SK-N-SH (cell line): ENCODE measurements around the gene LYRM4. TPM values are rescaled to one million over a fixed set of nuclear protein-coding genes. Genes with fewer than 3 reads are reported as not detected.

Experiments
- CTCF ChIA-PET: fragments of 300-600, 350-600 bp; formaldehyde crosslinking; extraction: SDS; loops from one replicate; lab custom pipeline; 2021; lab: Yijun Ruan, JAX
- POLR2A ChIA-PET: fragments of 350-600 bp; sonication (Branson Sonifier 250); formaldehyde crosslinking; extraction: SDS; loops from one replicate; lab custom pipeline; 2020; ENCODE audit warnings: antibody characterized with exemption, inconsistent platforms; lab: Yijun Ruan, JAX
- DNase-seq: peaks from one replicate; pipeline ENCODE4 v3.0.0; 2012
- H2AFZ ChIP-seq: fragments of 200-600 bp; sonication (generic); 2 replicates; pipeline ENCODE4 v1.8.1; 2016; ENCODE audit warnings: antibody characterized with exemption, mild to moderate bottlenecking, low read depth
- H3F3A ChIP-seq: fragments of 200-600 bp; sonication (generic); replicated peaks from 2 replicates; pipeline ENCODE3; 2016; ENCODE audit warnings: antibody characterized with exemption, mild to moderate bottlenecking; ENCODE audit not compliant: insufficient read depth
- H3K27ac ChIP-seq, 2 experiments: fragments of 200-500 bp in 1 of 2; fragments of 200-600 bp in 1 of 2; sonication (Bioruptor generic) in 1 of 2; sonication (generic), shearing (Covaris generic) in 1 of 2; 2 replicates each; pipeline versions ENCODE4 v1.5.1 to v1.6.1; 2014 to 2016; ENCODE audit warnings: low read depth in 2 of 2, inconsistent platforms in 1 of 2, low read length in 1 of 2, mild to moderate bottlenecking in 1 of 2, mixed read lengths in 1 of 2
- H3K27me3 ChIP-seq: fragments of 200-600 bp; sonication (generic), shearing (Covaris generic); 2 replicates; pipeline ENCODE4 v1.6.1; 2016; ENCODE audit warnings: mixed run types; ENCODE audit not compliant: insufficient read depth
- H3K36me3 ChIP-seq, 2 experiments: fragments of 200-500 bp in 1 of 2; fragments of 200-600 bp in 1 of 2; sonication (Bioruptor generic) in 1 of 2; sonication (generic) in 1 of 2; replicated peaks in 1 of 2; 2 replicates each; pipeline versions ENCODE3 to v1.5.1; 2014 to 2016; ENCODE audit warnings: low read length in 1 of 2, mild to moderate bottlenecking in 1 of 2; ENCODE audit not compliant: insufficient read depth in 2 of 2, control insufficient read depth in 1 of 2
- H3K4me1 ChIP-seq, 2 experiments: fragments of 200-500 bp in 1 of 2; fragments of 200-600 bp in 1 of 2; sonication (Bioruptor generic) in 1 of 2; sonication (generic), shearing (Covaris generic) in 1 of 2; 2 replicates each; pipeline versions ENCODE4 v1.5.1 to v1.6.1; 2014 to 2016; ENCODE audit warnings: low read depth in 1 of 2, low read length in 1 of 2, mixed run types in 1 of 2; ENCODE audit not compliant: insufficient read depth in 2 of 2, control insufficient read depth in 1 of 2
- H3K4me2 ChIP-seq: fragments of 200-600 bp; sonication (generic), shearing (Covaris generic); 2 replicates; pipeline ENCODE4 v1.6.1; 2017; ENCODE audit warnings: mixed run types
- H3K4me3 ChIP-seq, 2 experiments: fragments of 200-500 bp in 1 of 2; fragments of 200-600 bp in 1 of 2; sonication (Bioruptor generic) in 1 of 2; sonication (generic), shearing (Covaris generic) in 1 of 2; 2 replicates each; pipeline versions ENCODE4 v1.5.1 to v1.8.1; 2014 to 2016; ENCODE audit warnings: low read depth in 2 of 2, inconsistent platforms in 1 of 2, low read length in 1 of 2, mild to moderate bottlenecking in 1 of 2, mixed read lengths in 1 of 2, moderate library complexity in 1 of 2
- H3K79me2 ChIP-seq: fragments of 200-600 bp; sonication (generic); 2 replicates; pipeline ENCODE4 v1.8.1; 2017; ENCODE audit warnings: mild to moderate bottlenecking; ENCODE audit not compliant: insufficient read depth
- H3K9ac ChIP-seq: fragments of 200-600 bp; sonication (generic); 2 replicates; pipeline ENCODE4 v1.6.1; 2017; ENCODE audit warnings: mixed run types
- H3K9me2 ChIP-seq: fragments of 200-600 bp; sonication (generic); 2 replicates; pipeline ENCODE4 v1.6.1; 2017; ENCODE audit warnings: mixed run types
- H3K9me3 ChIP-seq: fragments of 200-600 bp; sonication (generic); 2 replicates; pipeline ENCODE4 v1.6.1; 2017; ENCODE audit warnings: mixed run types, mild to moderate bottlenecking, moderate library complexity
- H4K20me1 ChIP-seq: fragments of 200-600 bp; sonication (generic); 2 replicates; pipeline ENCODE4 v1.6.1; 2017; ENCODE audit warnings: mild to moderate bottlenecking, mixed run types; ENCODE audit not compliant: insufficient read depth
- CHD2 ChIP-seq: fragments of 150-350 bp; IDR thresholded peaks from 2 replicates; pipeline ENCODE4 v1.6.1; 2018; ENCODE audit warnings: low read length; ENCODE audit not compliant: partially characterized antibody
- ELF1 ChIP-seq: IDR thresholded peaks from 2 replicates; pipeline ENCODE4 v1.4.0; 2012
- EP300 ChIP-seq, 2 experiments: IDR thresholded peaks; 2 replicates each; pipeline versions ENCODE4 v1.4.0 to v1.6.1; 2012; ENCODE audit warnings: borderline replicate concordance in 1 of 2, low read depth in 1 of 2, low read length in 1 of 2
- FOSL2 ChIP-seq: IDR thresholded peaks from 2 replicates; pipeline ENCODE4 v1.4.0; 2012; ENCODE audit warnings: low read depth, mild to moderate bottlenecking, moderate library complexity, borderline replicate concordance
- FOXM1 ChIP-seq: IDR thresholded peaks from 2 replicates; pipeline ENCODE4 v1.4.0; 2012; ENCODE audit warnings: low read depth, mild to moderate bottlenecking
- GATA2 ChIP-seq: sonication (generic); formaldehyde crosslinking; IDR thresholded peaks from 2 replicates; pipeline ENCODE4 v1.5.0; 2020; ENCODE audit warnings: mild to moderate bottlenecking, missing genetic modification reagents
- MEF2A ChIP-seq: IDR thresholded peaks from 2 replicates; pipeline ENCODE4 v1.4.0; 2012; ENCODE audit warnings: low read depth, borderline replicate concordance
- MXI1 ChIP-seq: IDR thresholded peaks from 2 replicates; pipeline ENCODE4 v1.6.1; 2012; ENCODE audit warnings: mild to moderate bottlenecking, low read depth, low read length, improper control_type of control experiment
- NFIC ChIP-seq: IDR thresholded peaks from 2 replicates; pipeline ENCODE4 v1.4.0; 2012; ENCODE audit warnings: borderline replicate concordance
- RAD21 ChIP-seq: IDR thresholded peaks from 2 replicates; pipeline ENCODE4 v1.6.1; 2012; ENCODE audit warnings: mild to moderate bottlenecking, low read length
- RFX5 ChIP-seq: IDR thresholded peaks from 2 replicates; pipeline ENCODE4 v1.6.1; 2012; ENCODE audit warnings: mild to moderate bottlenecking, improper control_type of control experiment, low read length
- TCF12 ChIP-seq: IDR thresholded peaks from 2 replicates; pipeline ENCODE4 v1.4.0; 2012
- USF2 ChIP-seq: fragments of 150-350 bp; IDR thresholded peaks from 2 replicates; pipeline ENCODE4 v1.6.1; 2017; ENCODE audit warnings: antibody characterized with exemption, low read length, low read depth, borderline replicate concordance
- whole genome bisulfite sequencing: methylation state at CpG from one replicate; pipeline ENCODE4 v1.1.6; 2017; ENCODE audit warnings: low lambda C conversion rate; 5-methylcytosine and 5-hydroxymethylcytosine counted together
- polyA plus RNA-seq, 3 experiments: library from polyadenylated mRNA; depleted of rRNA; stranded (reverse); fragments of >200 nt; gene quantifications; 2 replicates each; pipeline ENCODE4 v1.2.3, GENCODE V29; 2012
- TF ChIP-seq, protein P1 (sequence below): IDR thresholded peaks from 2 replicates; pipeline ENCODE4; 2012
- TF ChIP-seq, protein P2 (sequence below): fragments of 150-350 bp; IDR thresholded peaks from 2 replicates; pipeline ENCODE4 v1.6.1; 2016; ENCODE audit warnings: mild to moderate bottlenecking, low read depth, low read length
- TF ChIP-seq, protein P3 (sequence below): IDR thresholded peaks from 2 replicates; pipeline ENCODE4 v1.6.1; 2012; ENCODE audit warnings: mild to moderate bottlenecking, low read depth, low read length, moderate library complexity
- TF ChIP-seq, protein P4 (sequence below): IDR thresholded peaks from 2 replicates; pipeline ENCODE4 v1.4.0; 2012; ENCODE audit warnings: low read depth

LYRM4 gene
- polyA plus RNA-seq, 1 of the 3 experiments (the other 2 are of a cell fraction), result 37.2 TPM

- Histone ChIP-seq H3K9me2 (no peaks in the 10 kb centered on the region), H3K4me1 (no peaks in the 10 kb centered on the region; a peak in 1 of 4 replicates), H3K4me2 (no peak overlapping the region), H2AFZ (no peak overlapping the region), H3K79me2 (no peaks in the 10 kb centered on the region), H3F3A (no peaks in the 10 kb centered on the region), H3K4me3 (no peak overlapping the region), H3K36me3 (no peaks in the 10 kb centered on the region), H3K27me3 (no peaks in the 10 kb centered on the region), H3K27ac (no peak overlapping the region), H3K9me3 (no peaks in the 10 kb centered on the region), H4K20me1 (no peaks in the 10 kb centered on the region), H3K9ac (no peak overlapping the region)
- ChIA-PET POLR2A (no interaction called here), CTCF (no interaction called here)
- 67% methylated on average over 3 of the region's 3 CpGs for WGBS
- no peak for TF ChIP-seq USF2
- TF ChIP-seq CHD2, result no peak
- TF ChIP-seq, protein P1, sequence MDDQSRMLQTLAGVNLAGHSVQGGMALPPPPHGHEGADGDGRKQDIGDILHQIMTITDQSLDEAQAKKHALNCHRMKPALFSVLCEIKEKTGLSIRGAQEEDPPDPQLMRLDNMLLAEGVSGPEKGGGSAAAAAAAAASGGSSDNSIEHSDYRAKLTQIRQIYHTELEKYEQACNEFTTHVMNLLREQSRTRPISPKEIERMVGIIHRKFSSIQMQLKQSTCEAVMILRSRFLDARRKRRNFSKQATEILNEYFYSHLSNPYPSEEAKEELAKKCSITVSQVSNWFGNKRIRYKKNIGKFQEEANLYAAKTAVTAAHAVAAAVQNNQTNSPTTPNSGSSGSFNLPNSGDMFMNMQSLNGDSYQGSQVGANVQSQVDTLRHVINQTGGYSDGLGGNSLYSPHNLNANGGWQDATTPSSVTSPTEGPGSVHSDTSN, result no peak
- DNase-seq, result no peak
These were observed 102.6 kb downstream of the LYRM4 start for GRCh38 chr6:5158180-5158579.

DNA sequence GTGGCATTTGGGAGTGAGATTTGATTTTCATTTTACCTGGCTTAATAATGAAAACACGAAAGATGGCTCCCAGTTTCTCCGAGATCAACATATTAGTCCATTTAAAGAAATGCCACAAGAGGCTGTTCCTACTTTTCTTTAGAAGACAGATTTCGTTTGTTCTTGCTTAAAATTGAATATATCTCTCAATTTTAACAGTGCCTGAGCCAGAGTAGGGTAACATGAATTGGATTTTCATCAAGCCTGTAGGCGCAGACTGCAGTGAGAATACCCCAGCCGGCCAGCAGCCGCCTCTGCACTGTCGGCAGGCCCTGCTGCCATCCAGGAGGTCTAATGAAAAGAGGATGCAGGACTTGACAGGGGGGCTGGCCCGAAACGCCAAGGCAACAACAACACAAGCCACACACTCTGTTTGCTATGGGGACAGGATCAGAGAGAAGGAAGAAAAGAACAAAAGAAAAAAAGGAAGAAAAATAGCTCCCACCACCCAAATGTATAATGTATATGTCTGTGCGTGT, 103.1 kb downstream of the LYRM4 start:
- CTCF ChIA-PET, result no interaction called here
- Histone ChIP-seq H3K4me3 (no peak overlapping the region), H3K9me2 (no peaks in the 10 kb centered on the region), H3K9ac (no peak overlapping the region), H3F3A (peaks cover 2% of the 10 kb centered on the region), H4K20me1 (no peaks in the 10 kb centered on the region), H3K79me2 (no peaks in the 10 kb centered on the region), H3K27me3 (no peaks in the 10 kb centered on the region), H3K36me3 (no peaks in the 10 kb centered on the region), H3K4me2 (no peak overlapping the region), H2AFZ (no peak overlapping the region)
- WGBS, result 86% methylated on average over 10 of the region's 10 CpGs
- TF ChIP-seq FOXM1 (no peak), MEF2A (no peak), TCF12 (no peak), ELF1 (no peak), GATA2 (CRISPR knock-in tag) (no peak), FOSL2 (no peak), EP300 (IDR thresholded peaks at IDR 0.05; ENCODE audit: borderline replicate concordance in 1 of 2, low read depth in 1 of 2, low read length in 1 of 2) (no peak), RAD21 (no peak), CHD2 (no peak), RFX5 (no peak), MXI1 (no peak), NFIC (no peak)
- TF ChIP-seq, protein P2, sequence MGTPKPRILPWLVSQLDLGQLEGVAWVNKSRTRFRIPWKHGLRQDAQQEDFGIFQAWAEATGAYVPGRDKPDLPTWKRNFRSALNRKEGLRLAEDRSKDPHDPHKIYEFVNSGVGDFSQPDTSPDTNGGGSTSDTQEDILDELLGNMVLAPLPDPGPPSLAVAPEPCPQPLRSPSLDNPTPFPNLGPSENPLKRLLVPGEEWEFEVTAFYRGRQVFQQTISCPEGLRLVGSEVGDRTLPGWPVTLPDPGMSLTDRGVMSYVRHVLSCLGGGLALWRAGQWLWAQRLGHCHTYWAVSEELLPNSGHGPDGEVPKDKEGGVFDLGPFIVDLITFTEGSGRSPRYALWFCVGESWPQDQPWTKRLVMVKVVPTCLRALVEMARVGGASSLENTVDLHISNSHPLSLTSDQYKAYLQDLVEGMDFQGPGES, result no peak
- TF ChIP-seq, protein P3, sequence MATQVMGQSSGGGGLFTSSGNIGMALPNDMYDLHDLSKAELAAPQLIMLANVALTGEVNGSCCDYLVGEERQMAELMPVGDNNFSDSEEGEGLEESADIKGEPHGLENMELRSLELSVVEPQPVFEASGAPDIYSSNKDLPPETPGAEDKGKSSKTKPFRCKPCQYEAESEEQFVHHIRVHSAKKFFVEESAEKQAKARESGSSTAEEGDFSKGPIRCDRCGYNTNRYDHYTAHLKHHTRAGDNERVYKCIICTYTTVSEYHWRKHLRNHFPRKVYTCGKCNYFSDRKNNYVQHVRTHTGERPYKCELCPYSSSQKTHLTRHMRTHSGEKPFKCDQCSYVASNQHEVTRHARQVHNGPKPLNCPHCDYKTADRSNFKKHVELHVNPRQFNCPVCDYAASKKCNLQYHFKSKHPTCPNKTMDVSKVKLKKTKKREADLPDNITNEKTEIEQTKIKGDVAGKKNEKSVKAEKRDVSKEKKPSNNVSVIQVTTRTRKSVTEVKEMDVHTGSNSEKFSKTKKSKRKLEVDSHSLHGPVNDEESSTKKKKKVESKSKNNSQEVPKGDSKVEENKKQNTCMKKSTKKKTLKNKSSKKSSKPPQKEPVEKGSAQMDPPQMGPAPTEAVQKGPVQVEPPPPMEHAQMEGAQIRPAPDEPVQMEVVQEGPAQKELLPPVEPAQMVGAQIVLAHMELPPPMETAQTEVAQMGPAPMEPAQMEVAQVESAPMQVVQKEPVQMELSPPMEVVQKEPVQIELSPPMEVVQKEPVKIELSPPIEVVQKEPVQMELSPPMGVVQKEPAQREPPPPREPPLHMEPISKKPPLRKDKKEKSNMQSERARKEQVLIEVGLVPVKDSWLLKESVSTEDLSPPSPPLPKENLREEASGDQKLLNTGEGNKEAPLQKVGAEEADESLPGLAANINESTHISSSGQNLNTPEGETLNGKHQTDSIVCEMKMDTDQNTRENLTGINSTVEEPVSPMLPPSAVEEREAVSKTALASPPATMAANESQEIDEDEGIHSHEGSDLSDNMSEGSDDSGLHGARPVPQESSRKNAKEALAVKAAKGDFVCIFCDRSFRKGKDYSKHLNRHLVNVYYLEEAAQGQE, result no peak
- TF ChIP-seq, protein P4, sequence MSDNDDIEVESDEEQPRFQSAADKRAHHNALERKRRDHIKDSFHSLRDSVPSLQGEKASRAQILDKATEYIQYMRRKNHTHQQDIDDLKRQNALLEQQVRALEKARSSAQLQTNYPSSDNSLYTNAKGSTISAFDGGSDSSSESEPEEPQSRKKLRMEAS, result no peak
- TF ChIP-seq, all 33 proteins: peak for 0
- POLR2A ChIA-PET, result no interaction called here
- DNase-seq, result peak; percentile 38
- H3K9me3 ChIP-seq, result no peaks in the 10 kb centered on the region
- H3K4me1 ChIP-seq, result peaks cover 0 to 1% of the 10 kb centered on the region in 2 experiments; a peak in 2 of 4 replicates
- H3K27ac ChIP-seq, result no peak overlapping the region
